Endothelial cell of coronary artery (primary cell): Measurements from ENCODE around the gene GGT1. TPM values are rescaled to one million over a fixed set of nuclear protein-coding genes. Genes with fewer than 3 reads are reported as not detected.

ENCODE experiments used
- total RNA-seq: library from RNA; depleted of rRNA; stranded (reverse); fragments of >200 nt; gene quantifications from 2 replicates; pipeline ENCODE4 v1.2.3, GENCODE V29; 2014

The GGT1 gene
- total RNA-seq = 0.66 and 0.90 TPM in 2 replicates

DNA sequence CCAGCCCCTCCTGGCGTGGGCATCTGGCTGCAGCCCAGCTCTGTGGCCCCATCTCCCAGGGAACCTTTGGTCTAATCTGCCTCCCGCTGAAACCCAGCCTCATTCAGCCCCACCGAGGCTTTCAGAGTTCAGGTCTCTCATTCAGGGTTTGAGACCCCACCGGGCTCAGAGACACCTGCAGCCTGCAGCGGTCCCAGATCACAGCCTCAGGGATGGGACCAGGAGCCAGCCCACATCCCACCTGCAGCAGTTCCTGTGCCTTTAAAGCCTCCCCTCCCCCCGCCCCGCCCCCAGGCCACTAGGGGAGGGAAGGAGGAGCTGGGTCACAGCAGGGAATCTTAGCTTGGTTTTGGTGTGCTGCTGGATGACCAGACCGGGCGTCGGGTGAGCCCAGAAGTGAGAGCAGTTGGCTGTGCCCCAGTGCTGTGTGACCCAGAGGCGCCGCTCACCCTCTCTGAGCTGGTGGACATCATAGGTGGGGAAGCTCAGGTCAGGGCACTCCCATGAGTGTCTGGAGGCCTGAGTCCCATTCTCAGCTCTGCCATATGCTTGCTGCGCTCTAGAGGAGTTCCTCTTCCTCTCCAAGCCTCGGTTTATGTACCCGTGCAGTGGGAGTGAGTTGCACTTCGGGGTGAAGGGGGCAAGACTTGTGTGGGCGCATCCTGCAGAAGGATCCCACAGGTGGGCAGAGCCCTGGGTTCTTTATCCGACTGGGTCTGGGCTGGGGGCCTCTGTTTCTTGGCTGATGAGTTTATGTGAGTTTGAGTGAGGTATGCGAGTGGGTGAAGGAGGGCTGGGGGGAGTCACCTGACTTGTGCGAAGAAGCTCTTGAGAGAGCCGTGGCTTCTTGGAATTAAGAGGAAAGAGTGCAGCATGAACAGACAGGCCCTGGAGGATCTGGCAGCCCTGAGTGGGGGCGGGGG lies at the start of gene GGT1:
Gene GGT1 (plus strand): TSS at position 347 of the 923 bp plus-strand sequence. CDS start 7,889 bp downstream, outside the sequence.

DNA sequence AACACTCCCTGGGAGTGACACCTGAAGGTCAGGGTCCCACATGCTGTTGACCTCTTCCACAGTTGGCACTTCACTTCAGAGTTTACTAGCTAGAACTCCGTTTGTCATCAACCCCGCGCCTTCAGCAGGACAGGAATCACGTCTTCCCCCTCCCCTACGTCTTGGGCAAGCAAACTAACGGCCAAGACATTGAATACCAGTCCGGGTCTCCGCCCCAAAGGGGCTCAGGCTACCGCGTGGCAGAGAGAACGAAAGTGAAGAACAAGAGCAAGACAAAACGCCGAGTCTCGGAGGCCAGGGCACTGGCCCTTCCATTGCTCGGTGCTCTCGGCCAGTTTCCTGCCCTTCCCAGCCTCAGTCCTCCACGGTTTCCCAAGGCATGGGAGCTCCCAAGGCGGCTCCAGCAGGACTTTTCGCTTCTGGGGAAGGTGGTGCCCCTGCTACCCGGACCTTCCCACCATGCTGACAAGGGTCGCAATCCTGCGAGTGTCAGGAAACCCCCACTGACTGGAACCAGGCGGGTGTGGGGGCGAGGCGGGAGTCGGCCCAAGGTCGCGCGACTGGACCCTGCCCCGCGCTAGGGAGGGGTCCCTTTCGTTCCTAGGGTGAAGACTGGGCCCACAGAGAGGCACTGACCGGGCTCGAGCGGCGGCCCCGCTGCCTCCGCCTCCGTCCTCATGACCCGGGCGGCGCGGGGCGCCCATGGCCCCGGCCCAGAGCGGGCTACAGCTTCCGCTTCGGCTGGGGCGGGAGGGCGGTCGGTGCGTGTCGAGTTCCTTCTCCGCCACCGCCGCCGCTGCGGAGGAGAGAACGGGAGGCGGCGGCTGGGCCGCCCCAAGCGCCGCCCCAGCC lies 48.5 kb upstream of the GGT1 start, which contains the start of gene GUCD1:
Gene GUCD1 (minus strand): TSS at position 826 of the 852 bp plus-strand sequence. CDS start 147 bp downstream, at position 679.

DNA sequence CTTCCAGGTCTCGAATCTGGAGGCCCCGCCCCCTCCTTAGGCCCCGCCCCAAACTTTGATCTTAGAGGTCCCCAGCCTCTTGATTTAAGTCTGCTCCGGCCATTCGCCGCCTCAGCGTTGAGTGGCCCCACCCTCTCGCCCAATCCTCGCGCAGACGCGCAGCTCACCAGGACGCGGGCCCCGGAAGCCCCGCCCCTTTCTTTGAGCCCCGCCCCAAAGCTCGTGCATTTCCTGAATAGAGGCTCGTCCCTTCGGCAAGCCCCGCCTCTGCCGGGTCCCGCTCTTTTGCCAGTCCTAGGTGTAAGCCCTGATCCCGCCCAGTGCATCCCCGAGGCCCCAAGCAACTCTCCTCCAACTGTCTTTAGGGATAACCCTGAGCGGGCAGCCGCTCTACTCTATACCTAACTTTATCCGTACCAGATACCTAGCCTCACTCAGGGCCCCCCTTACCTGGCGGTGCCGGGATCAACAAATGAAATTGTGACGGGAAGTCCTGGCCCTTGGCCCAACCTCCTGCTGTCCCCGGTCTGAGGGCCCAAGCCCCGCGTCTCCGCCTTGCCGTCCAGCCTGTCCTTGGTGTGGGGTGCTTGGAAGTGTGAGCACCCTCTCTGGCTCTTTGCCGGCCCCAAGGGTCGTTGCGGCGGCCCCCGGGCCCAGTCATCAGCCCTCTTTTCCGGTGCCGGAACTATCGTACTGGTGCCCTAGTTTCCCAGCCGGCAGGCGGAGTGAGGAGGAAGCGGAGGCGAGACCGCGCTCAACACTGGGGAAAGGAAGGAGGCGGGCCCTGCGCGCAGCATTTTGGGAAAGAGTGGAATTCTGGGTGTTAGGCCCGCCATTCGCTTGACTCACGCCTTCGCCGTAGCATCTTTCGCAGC lies 47.6 kb upstream of the GGT1 start, which contains the start of gene SNRPD3:
Gene SNRPD3 (plus strand): TSS at position 835 of the 875 bp plus-strand sequence. CDS start 1,676 bp downstream, outside the sequence.

DNA sequence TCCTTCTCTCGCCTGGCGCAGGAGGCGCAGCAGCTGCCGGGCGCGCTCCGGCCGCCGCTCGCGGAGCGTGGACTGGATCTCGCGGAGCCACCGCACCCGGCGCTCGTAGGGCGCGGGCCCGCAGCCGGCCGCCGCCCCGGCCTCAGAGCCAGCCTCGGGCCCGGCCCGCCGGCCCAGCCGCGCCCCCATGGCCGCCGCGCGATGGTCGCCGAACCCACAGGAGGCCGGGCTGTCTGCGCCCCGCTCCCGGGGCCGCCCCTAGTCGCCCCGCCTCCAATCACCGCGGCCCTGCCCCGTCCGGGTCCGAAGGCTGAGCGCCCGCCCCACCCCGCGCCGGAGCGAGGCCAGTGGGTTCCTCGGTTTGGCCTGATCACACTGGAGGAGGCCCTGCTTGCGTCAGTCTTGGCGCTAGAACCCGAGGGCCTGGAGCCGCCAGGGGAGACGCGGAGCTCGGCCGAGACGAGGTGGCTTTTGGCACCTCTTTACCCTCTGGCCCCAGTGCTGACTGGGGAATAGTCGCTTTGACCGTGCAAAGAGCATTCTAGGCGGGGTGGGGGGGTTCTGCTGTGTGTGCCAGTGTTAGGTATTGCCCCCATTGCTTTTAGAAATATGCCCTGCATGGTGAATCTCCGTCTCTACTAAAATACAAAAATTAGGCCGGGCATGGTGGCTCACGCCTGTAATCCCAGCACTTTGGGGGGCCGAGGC lies 10.0 kb upstream of the GGT1 start, which contains the start of gene LRRC75B:
Gene LRRC75B (minus strand): TSS at position 223 of the 708 bp plus-strand sequence. CDS start 34 bp downstream, at position 189.

Other genes starting within 250 kb of the GGT1 start
- 37.6 and 91.5 TPM in 2 replicates for gene ADORA2A, start 175.6 kb upstream of the GGT1 start, total RNA-seq
- gene UPB1, start 107.9 kb upstream of the GGT1 start, total RNA-seq = 0.09 and 0.94 TPM in 2 replicates
- 149 and 177 TPM in 2 replicates for gene GUCD1, start 48.1 kb upstream of the GGT1 start, total RNA-seq
- gene SNRPD3, start 47.2 kb upstream of the GGT1 start, total RNA-seq = 190 and 254 TPM in 2 replicates
- gene LRRC75B, start 10.1 kb upstream of the GGT1 start, total RNA-seq = 2.3 and 3.5 TPM in 2 replicates
- under 0.01 TPM in 1 of 2 replicates, not detected in the other for gene PIWIL3, start 171.5 kb downstream of the GGT1 start, total RNA-seq
- gene SGSM1, start 203.0 kb downstream of the GGT1 start, total RNA-seq = 0.09 and 0.18 TPM in 2 replicates